ENCODE results near the gene PCNT.

The PCNT gene

DNA sequence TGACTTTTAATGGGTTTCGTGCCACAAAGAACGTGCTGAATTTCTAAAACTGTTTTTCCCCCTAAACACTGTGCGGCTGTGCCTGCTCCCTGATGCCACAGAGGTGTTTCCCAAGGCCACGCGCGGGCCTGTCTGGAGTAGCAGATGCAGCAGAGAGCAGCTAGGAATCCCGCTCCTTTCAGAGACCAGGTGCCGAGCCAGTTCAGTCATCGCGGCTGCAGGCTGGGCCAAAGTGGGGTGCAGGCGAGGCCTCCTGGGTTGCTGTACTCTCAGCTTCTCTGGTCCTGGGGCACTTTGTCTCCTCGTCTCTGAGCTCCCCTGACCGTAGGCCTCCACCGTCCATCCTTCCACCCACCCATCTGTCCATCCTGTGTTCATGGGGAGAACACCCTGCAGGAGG, 117.4 kb downstream of the PCNT start:
- Histone ChIP-seq H2AFZ (ENCODE audit: low read depth, low read length, severe bottlenecking) (no peak overlapping the region), H3K9me2 (replicated peaks; ENCODE audit: insufficient read depth, low read length) (no peaks in the 10 kb centered on the region), H3K4me2 (ENCODE audit: low read depth, low read length, poor library complexity, severe bottlenecking) (no peak overlapping the region), H4K20me1 (ENCODE audit: low read depth, low read length) (no peaks in the 10 kb centered on the region), H3K9ac (ENCODE audit: low read length) (no peak overlapping the region), H3K27me3 (ENCODE audit: low read length) (no peaks in the 10 kb centered on the region), H3K27ac (ENCODE audit: low read depth, low read length) (no peak overlapping the region), H3K9me3 (ENCODE audit: insufficient read depth, low read length) (no peaks in the 10 kb centered on the region), H3K4me3 (ENCODE audit: insufficient read depth, low read length, poor library complexity, severe bottlenecking) (no peak overlapping the region), H3F3A (ENCODE audit: insufficient read depth) (peaks cover 4% of the 10 kb centered on the region), H3K36me3 (ENCODE audit: low read length) (peaks cover 17% of the 10 kb centered on the region; the same call in 1 of the 2 replicates), H3K79me2 (ENCODE audit: insufficient read depth, low read length) (no peaks in the 10 kb centered on the region)
- TF ChIP-seq CTCF (IDR thresholded peaks at IDR 0.05; ENCODE audit: insufficient read depth, low read length, poor library complexity, severe bottlenecking) (no peak), EZH2phosphoT487 (conservative IDR thresholded peaks at IDR 0.05; ENCODE audit: low read length) (no peak)

GRCh38 chr21:46441961-46442498, 118.1 kb downstream of the PCNT start:
- Histone ChIP-seq H3K79me2 (ENCODE audit: insufficient read depth, low read length) (no peaks in the 10 kb centered on the region), H3K9me3 (ENCODE audit: insufficient read depth, low read length) (no peaks in the 10 kb centered on the region), H3K4me3 (ENCODE audit: insufficient read depth, low read length, poor library complexity, severe bottlenecking) (no peak overlapping the region), H3K27ac (ENCODE audit: low read depth, low read length) (no peak overlapping the region), H3K9me2 (replicated peaks; ENCODE audit: insufficient read depth, low read length) (no peaks in the 10 kb centered on the region), H2AFZ (ENCODE audit: low read depth, low read length, severe bottlenecking) (no peak overlapping the region), H3K27me3 (ENCODE audit: low read length) (no peaks in the 10 kb centered on the region), H3K4me2 (ENCODE audit: low read depth, low read length, poor library complexity, severe bottlenecking) (no peak overlapping the region), H3F3A (ENCODE audit: insufficient read depth) (peaks cover 4% of the 10 kb centered on the region), H4K20me1 (ENCODE audit: low read depth, low read length) (no peaks in the 10 kb centered on the region), H3K9ac (ENCODE audit: low read length) (no peak overlapping the region), H3K36me3 (ENCODE audit: low read length) (peaks cover 10% of the 10 kb centered on the region; the same call in 1 of the 2 replicates)
- TF ChIP-seq EZH2phosphoT487 (conservative IDR thresholded peaks at IDR 0.05; ENCODE audit: low read length) (no peak), CTCF (IDR thresholded peaks at IDR 0.05; ENCODE audit: insufficient read depth, low read length, poor library complexity, severe bottlenecking) (no peak)

- Histone ChIP-seq H3K36me3 (ENCODE audit: low read length) (0 out of 2 replicates have a peak, but pooled peaks cover 6% of the 10 kb centered on the region), H3K4me3 (ENCODE audit: insufficient read depth, low read length, poor library complexity, severe bottlenecking) (no peak overlapping the region), H2AFZ (ENCODE audit: low read depth, low read length, severe bottlenecking) (no peak overlapping the region), H3K9me2 (replicated peaks; ENCODE audit: insufficient read depth, low read length) (no peaks in the 10 kb centered on the region), H3K27ac (ENCODE audit: low read depth, low read length) (no peak overlapping the region), H3K27me3 (ENCODE audit: low read length) (no peaks in the 10 kb centered on the region), H3K4me2 (ENCODE audit: low read depth, low read length, poor library complexity, severe bottlenecking) (no peak overlapping the region), H4K20me1 (ENCODE audit: low read depth, low read length) (no peaks in the 10 kb centered on the region), H3K79me2 (ENCODE audit: insufficient read depth, low read length) (no peaks in the 10 kb centered on the region), H3K9me3 (ENCODE audit: insufficient read depth, low read length) (no peaks in the 10 kb centered on the region), H3F3A (ENCODE audit: insufficient read depth) (peaks cover 4% of the 10 kb centered on the region), H3K9ac (ENCODE audit: low read length) (no peak overlapping the region)
- TF ChIP-seq CTCF (IDR thresholded peaks at IDR 0.05; ENCODE audit: insufficient read depth, low read length, poor library complexity, severe bottlenecking) (no peak), EZH2phosphoT487 (conservative IDR thresholded peaks at IDR 0.05; ENCODE audit: low read length) (no peak)
These were observed 119.0 kb downstream of the PCNT start for GRCh38 chr21:46442938-46443337.

Data from SU-DHL-6 (cell line).